ENCODE results near the gene SRD5A1.

Gene SRD5A1

DNA sequence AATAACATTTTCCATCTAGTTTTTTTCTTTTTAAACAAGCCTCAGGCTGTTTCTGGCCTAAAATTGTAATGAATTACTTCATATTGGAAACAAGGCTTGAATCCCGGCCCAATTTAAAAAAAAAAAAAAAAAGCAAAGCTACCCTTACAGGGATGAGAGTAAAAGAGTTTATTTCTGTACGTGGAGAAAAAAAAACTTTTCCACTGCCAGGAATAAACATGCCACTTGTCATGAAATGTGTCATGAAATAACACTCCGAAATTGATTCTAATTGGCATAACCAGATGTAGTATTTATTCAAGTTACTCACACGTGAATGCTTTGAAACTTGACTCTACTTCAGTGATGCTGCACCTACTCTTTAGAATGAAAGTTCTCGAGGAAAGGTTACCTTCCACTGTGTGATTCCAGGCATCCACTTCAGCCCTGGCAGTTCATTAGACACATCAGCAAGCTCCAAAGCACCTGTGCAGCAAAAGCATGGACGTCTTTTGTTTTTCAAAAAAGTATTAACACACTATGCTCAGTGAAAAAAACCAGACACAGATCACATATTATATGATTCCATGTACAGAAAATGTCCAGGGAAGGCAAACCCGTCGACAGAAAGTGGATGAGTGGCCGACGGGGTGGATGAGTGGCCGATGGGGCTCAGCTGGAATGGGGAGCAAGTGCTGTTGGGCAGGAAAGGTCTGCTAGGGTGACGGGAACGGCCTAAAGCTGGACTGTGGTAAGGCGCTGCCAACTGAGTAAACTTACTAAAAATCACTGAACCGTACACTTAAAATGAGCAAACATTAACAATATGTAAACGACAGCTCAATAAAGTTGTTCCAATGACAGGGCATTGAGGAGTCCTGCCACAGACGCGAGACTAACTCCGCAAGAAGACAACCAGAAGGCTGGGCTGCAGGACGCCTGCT lies 21.6 kb upstream of the SRD5A1 start:
- no peak overlapping the region for H3K4me3 ChIP-seq (ENCODE audit: low read depth, low read length)
- TF ChIP-seq, protein P1, sequence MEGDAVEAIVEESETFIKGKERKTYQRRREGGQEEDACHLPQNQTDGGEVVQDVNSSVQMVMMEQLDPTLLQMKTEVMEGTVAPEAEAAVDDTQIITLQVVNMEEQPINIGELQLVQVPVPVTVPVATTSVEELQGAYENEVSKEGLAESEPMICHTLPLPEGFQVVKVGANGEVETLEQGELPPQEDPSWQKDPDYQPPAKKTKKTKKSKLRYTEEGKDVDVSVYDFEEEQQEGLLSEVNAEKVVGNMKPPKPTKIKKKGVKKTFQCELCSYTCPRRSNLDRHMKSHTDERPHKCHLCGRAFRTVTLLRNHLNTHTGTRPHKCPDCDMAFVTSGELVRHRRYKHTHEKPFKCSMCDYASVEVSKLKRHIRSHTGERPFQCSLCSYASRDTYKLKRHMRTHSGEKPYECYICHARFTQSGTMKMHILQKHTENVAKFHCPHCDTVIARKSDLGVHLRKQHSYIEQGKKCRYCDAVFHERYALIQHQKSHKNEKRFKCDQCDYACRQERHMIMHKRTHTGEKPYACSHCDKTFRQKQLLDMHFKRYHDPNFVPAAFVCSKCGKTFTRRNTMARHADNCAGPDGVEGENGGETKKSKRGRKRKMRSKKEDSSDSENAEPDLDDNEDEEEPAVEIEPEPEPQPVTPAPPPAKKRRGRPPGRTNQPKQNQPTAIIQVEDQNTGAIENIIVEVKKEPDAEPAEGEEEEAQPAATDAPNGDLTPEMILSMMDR (IDR thresholded peaks at IDR 0.05; ENCODE audit: borderline replicate concordance, insufficient read depth, low read depth, low read length), result no peak

DNA sequence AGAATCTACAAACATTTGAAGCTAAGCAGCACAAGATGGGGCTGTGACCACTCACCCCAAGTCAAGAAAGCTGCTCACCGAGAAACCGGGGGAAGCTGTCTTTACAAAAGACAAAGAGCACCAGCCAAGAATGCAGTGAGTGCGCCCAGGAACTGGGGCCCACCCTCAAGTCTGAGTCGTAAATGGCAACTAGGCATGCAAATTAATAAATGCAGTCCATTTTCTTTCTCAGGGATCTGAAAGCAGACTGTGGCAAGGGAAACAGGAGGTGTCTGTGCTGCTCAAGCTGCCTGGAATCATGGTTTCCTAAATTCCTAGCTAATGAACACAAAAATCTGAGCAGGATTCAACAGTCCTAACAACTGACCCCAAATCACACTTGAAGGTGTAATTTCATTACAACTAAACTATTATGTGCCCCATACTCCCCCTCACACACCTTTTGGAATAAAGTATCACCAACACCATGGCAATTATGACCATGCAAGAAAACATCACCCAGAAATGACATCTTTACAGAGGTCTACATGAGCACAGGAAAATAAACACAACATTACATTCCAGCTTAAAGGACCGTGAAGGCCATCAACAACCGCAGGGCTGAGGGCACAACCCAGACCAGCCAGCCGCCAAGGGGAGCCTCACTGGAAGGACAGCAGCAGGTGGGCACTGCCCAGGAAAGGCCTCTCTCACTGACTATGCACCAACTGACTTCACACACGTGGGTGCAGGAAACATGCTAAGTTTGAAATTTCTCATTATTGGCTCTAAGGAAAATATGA lies 18.0 kb upstream of the SRD5A1 start:
- TF ChIP-seq, protein P1 (IDR thresholded peaks at IDR 0.05; ENCODE audit: borderline replicate concordance, insufficient read depth, low read depth, low read length), result no peak

DNA sequence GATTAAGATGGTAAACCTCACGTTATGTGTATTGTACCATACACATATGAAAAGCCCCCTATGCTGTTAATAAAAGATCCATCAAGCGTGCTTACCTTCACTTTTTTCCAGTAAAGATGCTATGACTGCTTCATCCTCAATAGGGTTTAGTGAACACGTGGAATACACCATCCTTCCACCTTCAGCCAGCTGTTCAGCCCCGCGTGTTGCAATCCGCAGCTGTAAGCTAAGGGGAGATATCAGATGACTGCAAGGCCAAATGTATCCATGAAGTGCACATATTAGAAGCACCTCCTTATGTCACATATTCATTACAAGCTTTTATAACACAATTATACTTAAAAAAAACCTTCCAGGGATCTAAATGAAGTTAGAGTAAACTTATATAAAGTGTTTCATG lies 16.6 kb upstream of the SRD5A1 start:
- TF ChIP-seq, protein P1 (IDR thresholded peaks at IDR 0.05; ENCODE audit: borderline replicate concordance, insufficient read depth, low read depth, low read length), result no peak
- no peak overlapping the region for H3K4me3 ChIP-seq (ENCODE audit: low read depth, low read length)

More for the DNA sequence above, 18.0 kb upstream of the SRD5A1 start:
- H3K4me3 ChIP-seq (ENCODE audit: low read depth, low read length), result no peak overlapping the region

DNA sequence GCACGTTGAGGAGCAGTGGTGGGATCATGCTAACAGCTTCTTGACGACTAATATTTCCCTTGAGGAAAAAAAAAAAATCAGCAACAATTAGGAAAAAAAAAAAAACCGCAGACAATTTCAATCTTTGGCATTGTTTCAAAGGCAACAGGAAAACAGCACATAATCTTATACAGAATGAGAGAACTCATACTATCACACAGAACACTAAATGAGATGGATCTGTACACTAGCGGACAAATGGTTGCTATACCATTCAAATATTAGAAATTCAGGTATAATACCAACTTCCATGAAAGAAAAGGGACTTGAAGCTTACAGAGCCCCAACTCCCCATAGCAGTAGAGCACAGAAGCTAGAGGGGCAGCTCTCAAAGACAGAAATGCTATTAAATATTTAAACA lies 10.0 kb upstream of the SRD5A1 start:
- no peak overlapping the region for H3K4me3 ChIP-seq (ENCODE audit: low read depth, low read length)
- TF ChIP-seq, protein P1 (IDR thresholded peaks at IDR 0.05; ENCODE audit: borderline replicate concordance, insufficient read depth, low read depth, low read length), result no peak

DNA sequence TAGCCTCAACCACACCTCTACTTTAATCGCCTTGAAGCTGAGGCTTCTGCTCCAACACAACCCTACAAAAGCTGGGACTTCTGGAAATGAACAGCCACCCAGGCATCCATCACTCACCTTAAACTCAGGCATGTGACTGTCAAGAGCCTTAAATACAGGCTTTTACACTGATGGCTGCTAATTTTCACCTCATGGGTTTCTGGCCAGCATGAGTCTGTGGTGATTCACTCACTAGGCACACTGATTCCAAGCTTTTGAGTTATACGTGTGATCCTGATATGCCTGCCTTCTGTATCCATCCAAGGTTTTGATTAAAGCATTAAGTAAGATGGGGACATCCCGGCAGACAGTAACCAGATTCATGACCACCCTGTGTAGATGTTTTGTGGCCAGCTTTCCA lies 9.3 kb upstream of the SRD5A1 start:
- H3K4me3 ChIP-seq (ENCODE audit: low read depth, low read length), result no peak overlapping the region
- TF ChIP-seq, protein P1 (IDR thresholded peaks at IDR 0.05; ENCODE audit: borderline replicate concordance, insufficient read depth, low read depth, low read length), result no peak

DNA sequence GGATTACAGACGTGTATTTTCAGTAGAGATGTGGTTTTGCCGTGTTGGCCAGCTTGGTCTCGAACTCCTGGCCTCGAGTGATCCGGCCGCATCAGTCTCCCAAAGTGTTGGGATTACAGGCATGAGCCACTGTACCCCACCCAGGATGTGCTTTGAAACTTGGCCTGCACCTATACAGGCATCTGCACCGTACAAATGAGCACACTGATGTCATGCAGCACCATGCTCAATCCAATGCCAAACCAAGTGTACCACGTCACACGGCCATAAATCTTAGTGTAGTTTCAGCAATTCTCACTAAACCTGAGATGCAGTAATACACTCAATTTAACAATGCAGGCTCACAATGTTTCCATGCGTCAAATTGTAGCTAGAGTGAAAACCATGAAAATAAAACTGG lies 6.7 kb upstream of the SRD5A1 start:
- TF ChIP-seq, protein P1 (IDR thresholded peaks at IDR 0.05; ENCODE audit: borderline replicate concordance, insufficient read depth, low read depth, low read length), result no peak
- no peak overlapping the region for H3K4me3 ChIP-seq (ENCODE audit: low read depth, low read length)
